ENCODE measurements around the gene GALR1.

GALR1 gene

DNA sequence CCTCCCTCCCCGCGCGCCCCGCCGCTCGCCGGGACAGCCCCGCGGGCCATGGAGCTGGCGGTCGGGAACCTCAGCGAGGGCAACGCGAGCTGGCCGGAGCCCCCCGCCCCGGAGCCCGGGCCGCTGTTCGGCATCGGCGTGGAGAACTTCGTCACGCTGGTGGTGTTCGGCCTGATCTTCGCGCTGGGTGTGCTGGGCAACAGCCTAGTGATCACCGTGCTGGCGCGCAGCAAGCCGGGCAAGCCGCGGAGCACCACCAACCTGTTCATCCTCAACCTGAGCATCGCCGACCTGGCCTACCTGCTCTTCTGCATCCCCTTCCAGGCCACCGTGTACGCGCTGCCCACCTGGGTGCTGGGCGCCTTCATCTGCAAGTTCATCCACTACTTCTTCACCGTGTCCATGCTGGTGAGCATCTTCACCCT is 865 bp downstream of the GALR1 start:
- Histone ChIP-seq H3K27me3 (ENCODE audit: low read depth, low read length) (no peaks in the 10 kb centered on the region), H3K4me3 (ENCODE audit: low read length) (no peak overlapping the region), H3K4me1 (ENCODE audit: low read length) (no peaks in the 10 kb centered on the region), H3K9ac (ENCODE audit: low read length) (no peak overlapping the region), H4K20me1 (ENCODE audit: insufficient read depth, low read length) (no peaks in the 10 kb centered on the region), H3K4me2 (ENCODE audit: low read length) (no peak overlapping the region), H3K79me2 (ENCODE audit: low read length) (no peaks in the 10 kb centered on the region), H3K27ac (ENCODE audit: low read length) (no peak overlapping the region), H3K9me3 (ENCODE audit: insufficient read depth, low read length) (no peaks in the 10 kb centered on the region; the same call in 1 of the 2 replicates), H2AFZ (ENCODE audit: low read depth, low read length) (no peak overlapping the region), H3K36me3 (replicated peaks; ENCODE audit: low read depth, low read length) (no peaks in the 10 kb centered on the region)
- no peak for TF ChIP-seq EZH2phosphoT487 (IDR thresholded peaks at IDR 0.05; ENCODE audit: low read depth)
- TF ChIP-seq, protein P1, sequence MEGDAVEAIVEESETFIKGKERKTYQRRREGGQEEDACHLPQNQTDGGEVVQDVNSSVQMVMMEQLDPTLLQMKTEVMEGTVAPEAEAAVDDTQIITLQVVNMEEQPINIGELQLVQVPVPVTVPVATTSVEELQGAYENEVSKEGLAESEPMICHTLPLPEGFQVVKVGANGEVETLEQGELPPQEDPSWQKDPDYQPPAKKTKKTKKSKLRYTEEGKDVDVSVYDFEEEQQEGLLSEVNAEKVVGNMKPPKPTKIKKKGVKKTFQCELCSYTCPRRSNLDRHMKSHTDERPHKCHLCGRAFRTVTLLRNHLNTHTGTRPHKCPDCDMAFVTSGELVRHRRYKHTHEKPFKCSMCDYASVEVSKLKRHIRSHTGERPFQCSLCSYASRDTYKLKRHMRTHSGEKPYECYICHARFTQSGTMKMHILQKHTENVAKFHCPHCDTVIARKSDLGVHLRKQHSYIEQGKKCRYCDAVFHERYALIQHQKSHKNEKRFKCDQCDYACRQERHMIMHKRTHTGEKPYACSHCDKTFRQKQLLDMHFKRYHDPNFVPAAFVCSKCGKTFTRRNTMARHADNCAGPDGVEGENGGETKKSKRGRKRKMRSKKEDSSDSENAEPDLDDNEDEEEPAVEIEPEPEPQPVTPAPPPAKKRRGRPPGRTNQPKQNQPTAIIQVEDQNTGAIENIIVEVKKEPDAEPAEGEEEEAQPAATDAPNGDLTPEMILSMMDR (IDR thresholded peaks at IDR 0.05; ENCODE audit: low read depth, low read length), result no peak

DNA sequence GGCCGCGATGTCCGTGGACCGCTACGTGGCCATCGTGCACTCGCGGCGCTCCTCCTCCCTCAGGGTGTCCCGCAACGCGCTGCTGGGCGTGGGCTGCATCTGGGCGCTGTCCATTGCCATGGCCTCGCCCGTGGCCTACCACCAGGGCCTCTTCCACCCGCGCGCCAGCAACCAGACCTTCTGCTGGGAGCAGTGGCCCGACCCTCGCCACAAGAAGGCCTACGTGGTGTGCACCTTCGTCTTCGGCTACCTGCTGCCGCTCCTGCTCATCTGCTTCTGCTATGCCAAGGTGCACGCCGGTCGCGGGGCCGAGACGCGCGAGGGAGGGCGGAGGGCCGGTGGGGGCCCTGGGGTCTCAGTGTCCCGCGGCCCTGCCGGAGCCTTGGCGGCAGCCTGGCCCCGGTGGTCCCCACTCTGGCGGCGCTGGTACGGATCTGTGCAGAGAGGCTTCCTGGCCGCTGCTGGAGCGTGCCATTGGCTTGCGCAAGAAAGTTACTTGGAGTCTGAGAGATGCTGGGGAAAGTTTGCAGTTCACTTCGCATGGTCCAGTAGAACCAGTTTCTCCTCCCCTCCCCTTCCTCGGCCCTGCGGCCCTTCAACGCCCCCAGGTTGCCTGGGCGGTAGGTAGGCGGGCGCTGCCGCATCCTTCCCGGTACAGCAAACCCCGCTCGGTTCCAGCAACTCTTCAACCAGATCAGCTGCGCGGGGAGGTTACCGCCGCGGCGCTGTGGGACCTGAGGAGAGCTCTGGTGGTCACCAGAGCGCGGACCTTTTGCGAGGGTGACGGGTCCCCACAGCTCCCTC is 1.5 kb downstream of the GALR1 start:
- Histone ChIP-seq H3K36me3 (replicated peaks; ENCODE audit: low read depth, low read length) (no peaks in the 10 kb centered on the region), H3K9me3 (ENCODE audit: insufficient read depth, low read length) (no peaks in the 10 kb centered on the region; the same call in 1 of the 2 replicates), H3K27ac (ENCODE audit: low read length) (no peak overlapping the region), H3K79me2 (ENCODE audit: low read length) (no peaks in the 10 kb centered on the region), H3K4me3 (ENCODE audit: low read length) (no peak overlapping the region), H4K20me1 (ENCODE audit: insufficient read depth, low read length) (no peaks in the 10 kb centered on the region), H3K9ac (ENCODE audit: low read length) (no peak overlapping the region), H3K4me2 (ENCODE audit: low read length) (no peak overlapping the region), H3K27me3 (ENCODE audit: low read depth, low read length) (no peaks in the 10 kb centered on the region), H3K4me1 (ENCODE audit: low read length) (no peaks in the 10 kb centered on the region), H2AFZ (ENCODE audit: low read depth, low read length) (no peak overlapping the region)
- TF ChIP-seq EZH2phosphoT487 (IDR thresholded peaks at IDR 0.05; ENCODE audit: low read depth), result no peak
- TF ChIP-seq, protein P1 (IDR thresholded peaks at IDR 0.05; ENCODE audit: low read depth, low read length), result no peak

DNA sequence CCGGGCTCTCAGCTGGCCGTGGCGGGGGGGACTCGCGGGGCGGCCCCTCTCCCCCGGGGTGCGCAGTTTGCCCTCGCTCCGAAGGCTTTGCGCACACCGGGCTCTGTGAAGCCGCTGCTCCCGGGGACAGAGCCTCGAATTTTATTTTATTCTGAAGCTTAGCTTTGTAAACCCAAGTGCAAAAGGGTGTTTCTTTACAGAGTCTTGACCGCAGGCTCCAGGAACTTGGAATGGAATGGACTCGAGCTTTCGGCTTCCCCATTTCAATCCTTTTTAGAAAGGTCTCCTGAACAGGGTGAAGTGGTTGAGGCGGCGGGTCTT is 2.0 kb downstream of the GALR1 start:
- Histone ChIP-seq H3K27me3 (ENCODE audit: low read depth, low read length) (no peaks in the 10 kb centered on the region), H3K4me2 (ENCODE audit: low read length) (no peak overlapping the region)

DNA sequence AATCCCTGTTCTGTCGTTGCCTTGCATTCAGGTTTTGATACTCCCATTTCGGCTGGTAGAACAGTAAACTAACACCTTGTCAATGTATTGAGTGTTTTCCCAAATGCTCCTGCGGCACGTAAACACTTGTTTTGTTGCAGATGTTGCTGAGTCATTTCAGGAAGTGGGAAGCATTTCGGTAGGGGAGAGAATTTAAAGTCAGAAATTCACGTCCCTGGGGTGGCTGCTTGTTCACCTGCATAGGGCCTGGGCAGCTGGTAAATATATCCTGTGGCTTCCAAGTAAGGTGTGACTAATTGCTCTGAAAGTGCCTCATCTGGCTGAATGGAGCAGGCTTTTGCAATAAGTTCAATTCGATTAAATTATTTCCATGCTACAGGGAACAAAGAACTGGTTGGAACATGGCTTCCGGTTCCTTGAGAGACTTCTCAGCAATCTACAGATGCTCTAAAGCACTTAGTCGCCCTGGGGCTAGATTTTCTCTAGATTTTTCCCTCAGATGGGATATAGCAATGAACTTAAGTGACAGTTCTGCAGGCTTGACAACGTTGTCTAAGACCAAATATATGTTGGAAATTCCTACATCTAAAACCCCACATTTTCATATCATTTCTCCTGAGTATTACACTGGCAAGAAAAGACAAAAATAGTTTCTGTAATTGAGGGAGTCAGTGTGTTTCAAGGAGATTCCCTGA is 5.2 kb downstream of the GALR1 start:
- H3K36me3 ChIP-seq (replicated peaks; ENCODE audit: low read depth, low read length), result no peaks in the 10 kb centered on the region
- H3K9me3 ChIP-seq (ENCODE audit: insufficient read depth, low read length), result no peaks in the 10 kb centered on the region; the same call in 1 of the 2 replicates
- no peaks in the 10 kb centered on the region for H3K4me1 ChIP-seq (ENCODE audit: low read length)
- no peaks in the 10 kb centered on the region for H4K20me1 ChIP-seq (ENCODE audit: insufficient read depth, low read length)
- H3K4me2 ChIP-seq (ENCODE audit: low read length), result no peak overlapping the region
- no peak overlapping the region for H2AFZ ChIP-seq (ENCODE audit: low read depth, low read length)
- no peaks in the 10 kb centered on the region for H3K79me2 ChIP-seq (ENCODE audit: low read length)
- H3K4me3 ChIP-seq (ENCODE audit: low read length), result no peak overlapping the region
- no peak overlapping the region for H3K9ac ChIP-seq (ENCODE audit: low read length)
- H3K27ac ChIP-seq (ENCODE audit: low read length), result no peak overlapping the region
- 0 out of 2 replicates have a peak, but pooled peaks cover 6% of the 10 kb centered on the region for H3K27me3 ChIP-seq (ENCODE audit: low read depth, low read length)
- TF ChIP-seq EZH2phosphoT487 (IDR thresholded peaks at IDR 0.05; ENCODE audit: low read depth), result no peak
- TF ChIP-seq, protein P1 (IDR thresholded peaks at IDR 0.05; ENCODE audit: low read depth, low read length), result no peak

More for the DNA sequence above, 2.0 kb downstream of the GALR1 start:
- no peak for TF ChIP-seq EZH2phosphoT487 (IDR thresholded peaks at IDR 0.05; ENCODE audit: low read depth)
- TF ChIP-seq, protein P1 (IDR thresholded peaks at IDR 0.05; ENCODE audit: low read depth, low read length), result no peak
- no peak overlapping the region for H2AFZ ChIP-seq (ENCODE audit: low read depth, low read length)
- no peak overlapping the region for H3K4me3 ChIP-seq (ENCODE audit: low read length)
- no peaks in the 10 kb centered on the region for H3K79me2 ChIP-seq (ENCODE audit: low read length)
- no peaks in the 10 kb centered on the region for H3K4me1 ChIP-seq (ENCODE audit: low read length)
- no peaks in the 10 kb centered on the region for H3K36me3 ChIP-seq (replicated peaks; ENCODE audit: low read depth, low read length)
- no peak overlapping the region for H3K9ac ChIP-seq (ENCODE audit: low read length)
- no peak overlapping the region for H3K27ac ChIP-seq (ENCODE audit: low read length)
- H3K9me3 ChIP-seq (ENCODE audit: insufficient read depth, low read length), result no peaks in the 10 kb centered on the region; the same call in 1 of the 2 replicates
- no peaks in the 10 kb centered on the region for H4K20me1 ChIP-seq (ENCODE audit: insufficient read depth, low read length)

Measured in OCI-LY3 (cell line).